ENCODE measurements around the gene PAK3. TPM values are rescaled to one million over a fixed set of nuclear protein-coding genes. Genes with fewer than 3 reads are reported as not detected.
A peak's percentile ranks its signal among the peaks of the same experiment; 100 is the strongest.

The PAK3 gene
- total RNA-seq = under 1 TPM in 1 of 2 experiments, not detected in 1; 0.05 TPM

GRCh38 chrX:111095974-111096895 is at the start of gene PAK3:
Gene PAK3 (plus strand): TSS chrX:111096191. CDS start chrX:111123104, 26,913 bp downstream.
- ChIA-PET CTCF (interaction anchor here (2.5 kb wide), 1 partner anchor 148 kb away, joined by 8 read pairs; no protein-coding TSS in a partner anchor), POLR2A (interaction anchor here (0.6 kb wide), 1 partner anchor 77 kb away, joined by 3 read pairs; no protein-coding TSS in a partner anchor)
- peak; percentile 69 for ATAC-seq
- H3K36me3 Mint-ChIP-seq (ENCODE audit: low read depth) = no peaks in the 10 kb centered on the region
- peak within 1 kb of the TSS; percentile 70 for H3K4me3 Mint-ChIP-seq
- DNase-seq = peak; percentile 20
- H3K27ac Mint-ChIP-seq = no peak within 1 kb of the TSS
- peaks cover 10% of the 10 kb centered on the region for H3K27me3 Mint-ChIP-seq (ENCODE audit: low read depth)
- H3K9me3 Mint-ChIP-seq (ENCODE audit: insufficient read depth) = no peaks in the 10 kb centered on the region
- H3K4me1 Mint-ChIP-seq (ENCODE audit: low read depth) = peaks cover 13% of the 10 kb centered on the region

GRCh38 chrX:111047575-111047974 is 48.4 kb upstream of the PAK3 start:
- Mint-ChIP-seq H3K9me3 (ENCODE audit: insufficient read depth) (no peaks in the 10 kb centered on the region), H3K27me3 (ENCODE audit: low read depth) (no peaks in the 10 kb centered on the region), H3K4me3 (no peak overlapping the region), H3K27ac (no peak overlapping the region), H3K36me3 (ENCODE audit: low read depth) (no peaks in the 10 kb centered on the region), H3K4me1 (ENCODE audit: low read depth) (no peaks in the 10 kb centered on the region)
- CTCF ChIA-PET = no interaction called here
- no peak for ATAC-seq
- POLR2A ChIA-PET = no interaction called here
- no peak for DNase-seq

- no peak for DNase-seq
- CTCF ChIA-PET = no interaction called here
- no peak overlapping the region for H3K4me3 Mint-ChIP-seq
- H3K4me1 Mint-ChIP-seq (ENCODE audit: low read depth) = no peaks in the 10 kb centered on the region
- H3K36me3 Mint-ChIP-seq (ENCODE audit: low read depth) = no peaks in the 10 kb centered on the region
- ATAC-seq = no peak
- POLR2A ChIA-PET = no interaction called here
- H3K27me3 Mint-ChIP-seq (ENCODE audit: low read depth) = peaks cover 6% of the 10 kb centered on the region
- no peaks in the 10 kb centered on the region for H3K9me3 Mint-ChIP-seq (ENCODE audit: insufficient read depth)
- no peak overlapping the region for H3K27ac Mint-ChIP-seq
These were observed 43.5 kb upstream of the PAK3 start for GRCh38 chrX:111052478-111052877.

- ATAC-seq = no peak
These were observed 24.3 kb upstream of the PAK3 start for GRCh38 chrX:111071542-111072277.

DNA sequence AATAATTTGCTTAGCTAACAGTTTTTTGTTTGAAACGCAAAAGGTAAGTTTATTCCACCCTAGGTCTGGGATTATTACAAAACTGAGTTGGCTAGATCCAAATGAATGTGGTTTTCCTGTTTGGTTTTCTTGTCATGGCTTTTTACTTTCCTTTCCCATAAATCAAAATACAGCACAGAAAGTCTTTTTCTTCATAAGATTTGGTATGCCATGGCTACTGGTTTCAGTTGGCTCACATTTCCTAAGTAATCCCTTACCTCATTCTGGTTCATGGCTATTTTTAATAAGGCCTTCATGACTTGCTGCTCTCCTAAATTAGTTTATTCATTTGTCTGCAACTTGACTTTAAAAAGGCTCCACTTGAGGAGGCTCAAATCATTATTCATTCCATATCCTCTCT is 12.9 kb upstream of the PAK3 start:
- Mint-ChIP-seq H3K4me1 (ENCODE audit: low read depth) (no peaks in the 10 kb centered on the region), H3K9me3 (ENCODE audit: insufficient read depth) (no peaks in the 10 kb centered on the region)
- CTCF ChIA-PET = no interaction called here

More at GRCh38 chrX:111071542-111072277, 24.3 kb upstream of the PAK3 start:
- Mint-ChIP-seq H3K4me1 (ENCODE audit: low read depth) (no peaks in the 10 kb centered on the region), H3K36me3 (ENCODE audit: low read depth) (no peaks in the 10 kb centered on the region), H3K27me3 (ENCODE audit: low read depth) (no peaks in the 10 kb centered on the region), H3K9me3 (ENCODE audit: insufficient read depth) (no peaks in the 10 kb centered on the region), H3K27ac (no peak overlapping the region), H3K4me3 (no peak overlapping the region)
- CTCF ChIA-PET = interaction anchor here (1.1 kb wide), 1 partner anchor 28 kb away, joined by 3 read pairs; no protein-coding TSS in a partner anchor
- POLR2A ChIA-PET = no interaction called here
- DNase-seq = no peak

DNA sequence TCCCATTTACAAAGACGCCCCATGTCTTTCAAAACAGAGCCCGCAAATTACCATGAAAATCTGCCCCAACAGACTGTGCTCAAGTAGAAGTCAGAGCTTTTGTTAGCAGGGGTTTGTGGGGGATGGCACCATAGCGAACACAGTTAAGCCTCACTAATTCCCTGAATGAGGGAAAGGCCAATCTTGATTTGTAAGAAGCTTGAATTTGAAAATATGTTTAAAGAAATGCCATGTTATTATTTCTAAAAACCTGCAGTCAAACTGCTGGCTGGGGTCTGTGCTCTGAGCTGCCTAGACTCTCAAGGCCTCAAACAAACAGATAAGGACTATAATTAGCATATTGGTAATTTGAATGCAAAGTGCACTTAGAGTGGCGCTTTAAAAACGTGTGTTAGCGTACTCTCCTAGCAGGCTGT is 9.4 kb upstream of the PAK3 start:
- H3K27me3 Mint-ChIP-seq (ENCODE audit: low read depth) = no peaks in the 10 kb centered on the region
- no peaks in the 10 kb centered on the region for H3K36me3 Mint-ChIP-seq (ENCODE audit: low read depth)
- H3K4me3 Mint-ChIP-seq = no peak overlapping the region
- H3K27ac Mint-ChIP-seq = no peak overlapping the region
- CTCF ChIA-PET = no interaction called here
- ATAC-seq (no peak), DNase-seq (no peak)
- POLR2A ChIA-PET = no interaction called here
- H3K9me3 Mint-ChIP-seq (ENCODE audit: insufficient read depth) = no peaks in the 10 kb centered on the region
- H3K4me1 Mint-ChIP-seq (ENCODE audit: low read depth) = no peaks in the 10 kb centered on the region

More for the DNA sequence above, 12.9 kb upstream of the PAK3 start:
- Mint-ChIP-seq H3K36me3 (ENCODE audit: low read depth) (no peaks in the 10 kb centered on the region), H3K27ac (no peak overlapping the region), H3K4me3 (no peak overlapping the region), H3K27me3 (ENCODE audit: low read depth) (no peaks in the 10 kb centered on the region)
- DNase-seq (no peak), ATAC-seq (no peak)
- POLR2A ChIA-PET = no interaction called here

DNA sequence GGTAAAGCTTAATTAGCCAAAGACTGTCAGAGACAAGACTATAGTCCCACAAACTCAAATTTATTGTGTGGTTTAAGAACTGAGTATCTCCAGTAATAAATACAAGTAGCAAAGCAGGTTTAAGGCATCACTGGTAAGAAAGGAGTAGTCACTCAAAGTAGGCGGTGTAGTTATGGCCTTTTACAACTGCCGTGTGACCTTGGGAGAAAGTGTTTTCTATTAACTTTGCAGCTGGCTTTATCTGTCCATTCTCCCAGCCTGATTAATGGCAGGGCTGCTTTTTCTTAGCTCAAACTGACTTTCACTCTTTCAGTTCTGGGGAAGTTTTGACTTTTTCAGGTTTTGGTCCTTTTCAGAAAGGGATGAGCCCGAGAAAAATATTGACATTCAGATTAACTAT is 7.4 kb upstream of the PAK3 start:
- CTCF ChIA-PET = no interaction called here
- no peaks in the 10 kb centered on the region for H3K4me1 Mint-ChIP-seq (ENCODE audit: low read depth)
- H3K36me3 Mint-ChIP-seq (ENCODE audit: low read depth) = no peaks in the 10 kb centered on the region
- no peaks in the 10 kb centered on the region for H3K9me3 Mint-ChIP-seq (ENCODE audit: insufficient read depth)
- no peaks in the 10 kb centered on the region for H3K27me3 Mint-ChIP-seq (ENCODE audit: low read depth)
- ATAC-seq = no peak
- DNase-seq = no peak
- no peak overlapping the region for H3K4me3 Mint-ChIP-seq
- H3K27ac Mint-ChIP-seq = no peak overlapping the region
- POLR2A ChIA-PET = no interaction called here

DNA sequence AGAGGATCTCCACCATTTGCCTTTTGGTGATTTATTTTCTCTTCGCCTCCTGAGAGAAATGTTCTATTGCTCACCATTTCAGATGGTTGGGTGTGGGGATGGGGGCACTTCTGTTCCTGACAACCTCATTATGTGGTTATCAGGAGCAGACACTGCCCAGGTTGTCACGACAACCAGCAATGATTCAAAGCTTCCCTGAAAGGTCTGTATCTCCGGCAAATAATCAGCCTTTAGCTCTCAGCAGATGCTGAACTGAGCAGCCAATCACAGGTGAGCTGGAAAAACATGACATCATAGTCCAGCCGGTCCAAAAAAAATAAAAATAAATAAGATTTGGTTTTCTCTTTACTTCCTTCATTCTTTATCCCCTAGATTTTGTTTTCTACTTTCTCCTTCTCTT is 5.5 kb upstream of the PAK3 start:
- no peak overlapping the region for H3K27ac Mint-ChIP-seq
- CTCF ChIA-PET = no interaction called here
- no peak for DNase-seq

DNA sequence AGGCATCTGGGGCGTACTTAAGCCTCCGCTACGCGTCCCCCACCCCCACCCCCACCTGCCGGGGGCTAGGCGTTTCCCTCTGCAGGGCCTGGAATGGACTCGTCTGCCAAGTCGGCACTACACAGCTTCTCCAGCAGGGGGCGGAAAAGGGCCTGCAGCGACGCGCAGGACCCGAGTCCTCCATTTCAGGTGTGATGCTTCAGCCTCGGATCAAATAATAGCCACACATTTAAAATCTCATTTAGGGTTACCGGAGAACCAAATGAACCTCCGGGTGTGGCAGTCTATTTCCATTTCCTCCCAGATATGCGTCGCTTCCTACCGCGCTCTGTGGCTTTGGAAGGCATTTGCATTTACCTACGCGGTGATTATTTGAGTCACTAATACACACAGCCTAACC is 2.9 kb downstream of the PAK3 start:
- H3K36me3 Mint-ChIP-seq (ENCODE audit: low read depth) = no peaks in the 10 kb centered on the region
- CTCF ChIA-PET = interaction anchor here (1.1 to 1.5 kb wide), 3 partner anchors 8 to 145 kb away, joined by 3 to 4 read pairs (median 4); no protein-coding TSS in a partner anchor
- H3K4me3 Mint-ChIP-seq = no peak overlapping the region

More for the DNA sequence above, 5.5 kb upstream of the PAK3 start:
- no peak for ATAC-seq
- Mint-ChIP-seq H3K27me3 (ENCODE audit: low read depth) (peaks cover 5% of the 10 kb centered on the region), H3K4me3 (no peak overlapping the region), H3K36me3 (ENCODE audit: low read depth) (no peaks in the 10 kb centered on the region), H3K4me1 (ENCODE audit: low read depth) (peaks cover under 1% of the 10 kb centered on the region), H3K9me3 (ENCODE audit: insufficient read depth) (no peaks in the 10 kb centered on the region)
- POLR2A ChIA-PET = no interaction called here

DNA sequence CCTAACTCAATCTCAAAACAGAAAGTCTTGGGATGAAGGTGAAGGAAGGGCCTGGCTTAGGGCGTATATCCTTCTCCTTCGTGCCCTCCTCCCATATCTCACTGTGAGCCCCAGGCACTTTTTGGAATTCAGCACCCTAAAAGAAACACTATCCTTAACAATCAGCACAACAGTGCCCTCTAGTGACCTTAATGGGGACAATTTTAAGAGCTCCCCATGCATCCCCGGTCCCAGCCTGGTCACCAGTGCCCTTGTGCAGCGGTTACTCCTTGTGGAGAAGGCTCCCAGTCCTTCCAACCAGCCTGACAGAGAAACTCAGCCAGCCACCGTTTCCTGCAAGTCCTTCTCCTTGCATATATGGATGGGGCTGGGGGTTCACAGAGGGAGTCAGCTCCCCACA is 4.2 kb downstream of the PAK3 start:
- Mint-ChIP-seq H3K36me3 (ENCODE audit: low read depth) (no peaks in the 10 kb centered on the region), H3K4me3 (no peak overlapping the region), H3K4me1 (ENCODE audit: low read depth) (peaks cover 13% of the 10 kb centered on the region), H3K9me3 (ENCODE audit: insufficient read depth) (no peaks in the 10 kb centered on the region), H3K27ac (no peak overlapping the region), H3K27me3 (ENCODE audit: low read depth) (peaks cover 6% of the 10 kb centered on the region)
- POLR2A ChIA-PET = no interaction called here
- DNase-seq (peak; percentile 26), ATAC-seq (peak; percentile 51)
- CTCF ChIA-PET = interaction anchor here (0.5 to 1.3 kb wide), 10 partner anchors 9 to 144 kb away, joined by 3 to 8 read pairs (median 3); no protein-coding TSS in a partner anchor

More for the DNA sequence above, 2.9 kb downstream of the PAK3 start:
- ATAC-seq (peak; percentile 62), DNase-seq (peak; percentile 67)
- H3K27ac Mint-ChIP-seq = no peak overlapping the region
- POLR2A ChIA-PET = no interaction called here
- H3K4me1 Mint-ChIP-seq (ENCODE audit: low read depth) = peaks cover 13% of the 10 kb centered on the region
- no peaks in the 10 kb centered on the region for H3K9me3 Mint-ChIP-seq (ENCODE audit: insufficient read depth)
- H3K27me3 Mint-ChIP-seq (ENCODE audit: low read depth) = peaks cover 10% of the 10 kb centered on the region

GRCh38 chrX:111101580-111101979 is 5.6 kb downstream of the PAK3 start:
- Mint-ChIP-seq H3K4me1 (ENCODE audit: low read depth) (peaks cover 9% of the 10 kb centered on the region), H3K36me3 (ENCODE audit: low read depth) (no peaks in the 10 kb centered on the region), H3K4me3 (no peak overlapping the region), H3K27ac (no peak overlapping the region), H3K27me3 (ENCODE audit: low read depth) (no peaks in the 10 kb centered on the region), H3K9me3 (ENCODE audit: insufficient read depth) (no peaks in the 10 kb centered on the region)
- CTCF ChIA-PET = no interaction called here
- POLR2A ChIA-PET = no interaction called here
- no peak for DNase-seq
- ATAC-seq = no peak

DNA sequence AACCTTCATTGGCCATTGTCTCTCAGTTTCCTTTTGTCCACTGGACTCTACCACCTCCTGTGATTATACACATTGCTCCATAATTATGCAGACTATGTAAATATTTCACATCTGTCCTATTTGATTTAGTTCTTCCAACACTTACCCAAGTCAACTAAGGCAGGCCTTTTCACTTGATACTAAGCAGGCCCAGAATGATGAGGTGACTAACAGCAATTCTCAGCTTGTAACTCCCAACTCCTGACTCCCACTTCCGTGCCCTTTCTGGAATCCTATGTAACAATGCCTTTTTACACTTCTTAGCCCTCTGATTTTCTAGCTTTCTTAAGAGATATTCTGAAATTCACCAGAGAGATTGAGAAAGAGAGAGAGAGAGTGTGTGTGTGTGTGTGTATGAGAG is 6.6 kb downstream of the PAK3 start:
- Mint-ChIP-seq H3K9me3 (ENCODE audit: insufficient read depth) (no peaks in the 10 kb centered on the region), H3K27me3 (ENCODE audit: low read depth) (no peaks in the 10 kb centered on the region), H3K36me3 (ENCODE audit: low read depth) (no peaks in the 10 kb centered on the region), H3K27ac (no peak overlapping the region), H3K4me3 (no peak overlapping the region), H3K4me1 (ENCODE audit: low read depth) (peaks cover 9% of the 10 kb centered on the region)
- POLR2A ChIA-PET = no interaction called here
- ATAC-seq = no peak
- no peak for DNase-seq
- CTCF ChIA-PET = no interaction called here
